ENCODE results near the gene COL6A1. TPM values are rescaled to one million over a fixed set of nuclear protein-coding genes. Genes with fewer than 3 reads are reported as not detected.

COL6A1 gene
- total and polyA plus RNA-seq, 5 experiments from 2014 or later, result 1.7 to 21.0 (median 2.0) TPM

DNA sequence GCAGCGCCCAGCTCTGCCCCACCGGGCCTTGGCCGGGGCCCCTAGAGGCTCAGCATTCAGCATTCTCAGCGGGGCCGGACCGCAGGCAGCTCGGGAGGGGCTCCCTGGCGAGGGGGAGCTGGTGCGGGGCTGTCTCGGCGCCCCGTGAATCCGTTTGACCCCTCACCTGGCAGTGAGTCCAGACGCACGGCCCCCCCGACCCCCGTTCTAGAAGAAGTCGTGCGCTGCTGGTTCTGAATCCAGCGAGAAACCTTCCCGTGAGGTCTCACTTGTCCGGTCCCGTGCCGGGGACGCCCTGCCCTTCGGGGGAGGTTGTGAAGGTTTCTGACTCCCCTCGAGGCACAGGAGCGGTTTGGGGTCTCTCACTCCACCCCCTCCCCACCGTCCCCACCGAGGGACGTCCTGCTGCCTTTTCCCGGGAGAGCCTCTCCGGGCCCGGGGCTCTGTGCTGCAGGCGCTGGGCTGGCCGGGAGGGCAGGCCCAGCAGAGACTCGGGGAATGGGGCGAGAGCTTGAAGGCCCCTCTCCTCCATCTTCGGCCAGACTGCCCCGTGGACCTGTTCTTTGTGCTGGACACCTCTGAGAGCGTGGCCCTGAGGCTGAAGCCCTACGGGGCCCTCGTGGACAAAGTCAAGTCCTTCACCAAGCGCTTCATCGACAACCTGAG, 655 bp downstream of the COL6A1 start:
- H3K4me1 Mint-ChIP-seq, result peaks cover 0 to 21% (median 14%) of the 10 kb centered on the region in 4 donors
- ATAC-seq, result peak; percentile 18 to 49
- POLR2A ChIA-PET, result interaction anchor here (0.7 to 1.2 kb wide), 2 partner anchors 9 to 11 kb away, joined by 3 read pairs; no protein-coding TSS in a partner anchor
- peak overlapping the region in 1 of 10 donors; percentile 79 for H3K27ac Mint-ChIP-seq
- H3K27me3 Mint-ChIP-seq, result peaks cover 0 to 4% (median 0%) of the 10 kb centered on the region in 5 donors
- no peaks in the 10 kb centered on the region for H3K9me3 Mint-ChIP-seq
- H3K4me3 Mint-ChIP-seq, result peak overlapping the region in 9 of 10 donors; percentile 50 to 80 (median 62)
- H3K36me3 Mint-ChIP-seq, result peaks cover 3 to 7% (median 6%) of the 10 kb centered on the region in 3 donors
- peak in 1 of 10 donors; percentile 58 for DNase-seq

DNA sequence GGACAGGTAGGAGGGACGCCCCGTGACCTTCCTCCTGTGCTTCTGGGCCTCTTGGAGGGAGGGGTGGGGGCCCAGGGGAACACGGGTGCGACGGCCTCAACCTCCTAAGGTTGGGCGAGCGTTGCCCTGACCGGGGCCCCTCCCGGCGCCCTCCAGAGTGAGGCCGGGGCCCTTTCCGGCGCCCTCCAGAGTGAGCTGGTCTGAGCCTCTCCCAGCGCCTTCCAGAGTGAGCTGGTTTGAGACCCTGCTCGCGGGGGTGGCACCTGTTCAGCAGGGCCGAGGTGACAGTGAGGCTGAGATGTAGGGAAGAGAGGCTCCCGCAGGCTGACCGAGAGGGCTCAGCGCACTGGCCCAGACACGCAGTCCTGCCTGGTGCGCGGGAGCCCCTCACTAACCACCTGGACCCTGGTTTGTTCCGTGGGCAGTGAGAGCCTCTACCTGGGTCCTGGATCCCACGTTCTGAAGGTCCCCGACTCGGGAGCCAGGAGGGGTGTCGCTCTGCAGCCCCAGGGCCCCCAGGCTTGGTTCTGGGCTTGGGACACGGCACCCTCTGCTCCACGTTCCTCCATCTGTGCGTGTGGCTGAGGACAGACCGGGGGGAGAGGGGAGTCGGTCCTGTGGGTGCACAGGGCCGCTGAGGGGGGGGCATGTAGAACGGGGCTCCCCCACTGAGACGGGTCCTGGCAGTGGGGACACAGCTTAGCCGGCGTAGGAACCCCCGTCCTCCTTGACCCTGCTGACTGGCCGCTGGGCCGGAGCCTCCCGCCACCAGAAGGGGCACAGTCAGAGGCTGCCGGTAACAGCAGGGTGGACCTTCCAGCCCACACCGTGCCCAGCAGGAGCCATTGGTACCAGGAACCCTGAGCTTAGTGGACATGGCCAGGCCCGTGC, 1.4 kb downstream of the COL6A1 start:
- peak overlapping the region in 9 of 10 donors; percentile 50 to 80 (median 60) for H3K4me3 Mint-ChIP-seq
- DNase-seq (peak in 2 of 10 donors; percentile 5 to 62), ATAC-seq (no peak)
- no peaks in the 10 kb centered on the region for H3K9me3 Mint-ChIP-seq
- H3K27me3 Mint-ChIP-seq, result peaks cover 0 to 4% (median 0%) of the 10 kb centered on the region in 5 donors
- H3K4me1 Mint-ChIP-seq, result peaks cover 0 to 21% (median 14%) of the 10 kb centered on the region in 4 donors
- POLR2A ChIA-PET, result interaction anchor here (1.2 kb wide), 1 partner anchor 10 kb away, joined by 3 read pairs; no protein-coding TSS in a partner anchor
- H3K36me3 Mint-ChIP-seq, result peaks cover 3 to 7% (median 6%) of the 10 kb centered on the region in 3 donors
- H3K27ac Mint-ChIP-seq, result no peak overlapping the region

DNA sequence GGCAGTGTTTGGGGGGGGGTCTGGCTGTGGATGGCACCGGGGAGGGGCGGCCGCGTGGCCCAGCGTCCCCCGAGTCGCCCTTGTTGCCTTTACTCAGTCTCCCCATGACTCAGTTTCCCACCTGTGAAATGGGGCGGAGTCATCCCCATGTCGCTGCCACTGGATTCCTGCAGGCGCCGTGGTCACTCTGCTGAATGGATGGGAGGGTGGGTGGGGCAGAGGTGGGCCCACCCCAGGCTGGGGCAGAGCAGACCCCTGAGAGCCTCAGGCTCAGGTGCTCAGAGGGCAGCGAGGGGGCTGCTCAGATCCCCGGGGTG, 2.0 kb downstream of the COL6A1 start:
- peaks cover 0 to 16% (median 12%) of the 10 kb centered on the region in 4 donors for H3K4me1 Mint-ChIP-seq
- peaks cover 0 to 4% (median 0%) of the 10 kb centered on the region in 5 donors for H3K27me3 Mint-ChIP-seq
- H3K27ac Mint-ChIP-seq, result no peak overlapping the region
- peaks cover 3 to 7% (median 6%) of the 10 kb centered on the region in 3 donors for H3K36me3 Mint-ChIP-seq
- H3K4me3 Mint-ChIP-seq, result no peak overlapping the region
- no peaks in the 10 kb centered on the region for H3K9me3 Mint-ChIP-seq
- ATAC-seq (no peak), DNase-seq (no peak)
- POLR2A ChIA-PET, result no interaction called here

DNA sequence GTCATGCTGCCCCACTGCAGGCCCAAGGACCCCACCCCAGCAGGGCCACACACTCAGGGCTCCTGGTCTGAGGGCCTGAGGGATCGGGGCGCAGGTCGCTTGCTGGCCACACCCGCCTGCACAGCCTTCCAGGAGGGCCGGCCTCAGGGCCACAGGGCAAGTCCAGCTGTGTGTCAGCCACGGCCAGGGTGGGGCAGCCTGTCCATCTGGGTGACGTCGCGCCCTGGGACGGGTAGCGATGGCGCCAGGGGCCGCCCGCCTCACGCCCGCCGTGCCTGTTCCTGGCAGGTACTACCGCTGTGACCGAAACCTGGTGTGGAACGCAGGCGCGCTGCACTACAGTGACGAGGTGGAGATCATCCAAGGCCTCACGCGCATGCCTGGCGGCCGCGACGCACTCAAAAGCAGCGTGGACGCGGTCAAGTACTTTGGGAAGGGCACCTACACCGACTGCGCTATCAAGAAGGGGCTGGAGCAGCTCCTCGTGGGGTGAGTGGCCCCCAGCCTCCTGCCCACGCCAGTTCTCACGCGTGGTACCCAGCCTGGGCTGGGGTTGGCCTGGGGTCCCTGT, 2.5 kb downstream of the COL6A1 start:
- POLR2A ChIA-PET, result no interaction called here
- H3K27me3 Mint-ChIP-seq, result peaks cover 0 to 4% (median 0%) of the 10 kb centered on the region in 5 donors
- DNase-seq (peak in 2 of 10 donors; percentile 10 to 62), ATAC-seq (no peak)
- H3K9me3 Mint-ChIP-seq, result no peaks in the 10 kb centered on the region
- H3K27ac Mint-ChIP-seq, result peak overlapping the region in 6 of 10 donors; percentile 46 to 96 (median 50)
- peaks cover 0 to 15% (median 10%) of the 10 kb centered on the region in 4 donors for H3K4me1 Mint-ChIP-seq
- H3K4me3 Mint-ChIP-seq, result no peak overlapping the region
- peaks cover 3 to 7% (median 6%) of the 10 kb centered on the region in 3 donors for H3K36me3 Mint-ChIP-seq

DNA sequence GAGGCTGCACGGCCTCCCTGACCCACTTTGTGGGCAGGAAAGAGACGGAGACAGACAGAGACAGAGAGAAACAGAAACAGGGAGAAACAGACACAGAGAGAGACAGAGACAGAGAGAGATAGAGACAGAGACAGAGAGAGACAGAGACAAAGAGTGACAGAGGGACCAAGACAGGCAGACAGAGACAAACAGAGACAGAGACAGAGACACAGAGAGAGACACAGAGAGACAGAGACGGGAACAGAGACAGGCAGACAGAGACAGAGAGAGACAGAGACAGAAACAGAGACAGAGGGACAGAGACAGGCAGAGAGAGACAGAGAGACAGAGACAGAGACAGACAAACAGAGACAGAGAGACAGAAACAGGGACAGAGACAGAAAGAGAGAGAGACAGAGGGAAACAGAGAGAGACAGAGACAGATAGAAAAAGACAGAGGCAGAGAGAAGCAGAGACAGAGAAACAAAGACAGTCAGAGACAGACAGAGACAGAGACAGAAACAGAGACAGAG, 3.1 kb downstream of the COL6A1 start:
- H3K4me3 Mint-ChIP-seq, result peak overlapping the region in 5 of 10 donors; percentile 10 to 58 (median 35)
- peaks cover 3 to 7% (median 6%) of the 10 kb centered on the region in 3 donors for H3K36me3 Mint-ChIP-seq
- peaks cover 0 to 12% (median 8%) of the 10 kb centered on the region in 4 donors for H3K4me1 Mint-ChIP-seq
- POLR2A ChIA-PET, result no interaction called here
- H3K27ac Mint-ChIP-seq, result peak overlapping the region in 8 of 10 donors; percentile 42 to 96 (median 50)
- peaks cover 0 to 4% (median 0%) of the 10 kb centered on the region in 5 donors for H3K27me3 Mint-ChIP-seq
- no peak for ATAC-seq
- DNase-seq, result no peak
- H3K9me3 Mint-ChIP-seq, result no peaks in the 10 kb centered on the region

DNA sequence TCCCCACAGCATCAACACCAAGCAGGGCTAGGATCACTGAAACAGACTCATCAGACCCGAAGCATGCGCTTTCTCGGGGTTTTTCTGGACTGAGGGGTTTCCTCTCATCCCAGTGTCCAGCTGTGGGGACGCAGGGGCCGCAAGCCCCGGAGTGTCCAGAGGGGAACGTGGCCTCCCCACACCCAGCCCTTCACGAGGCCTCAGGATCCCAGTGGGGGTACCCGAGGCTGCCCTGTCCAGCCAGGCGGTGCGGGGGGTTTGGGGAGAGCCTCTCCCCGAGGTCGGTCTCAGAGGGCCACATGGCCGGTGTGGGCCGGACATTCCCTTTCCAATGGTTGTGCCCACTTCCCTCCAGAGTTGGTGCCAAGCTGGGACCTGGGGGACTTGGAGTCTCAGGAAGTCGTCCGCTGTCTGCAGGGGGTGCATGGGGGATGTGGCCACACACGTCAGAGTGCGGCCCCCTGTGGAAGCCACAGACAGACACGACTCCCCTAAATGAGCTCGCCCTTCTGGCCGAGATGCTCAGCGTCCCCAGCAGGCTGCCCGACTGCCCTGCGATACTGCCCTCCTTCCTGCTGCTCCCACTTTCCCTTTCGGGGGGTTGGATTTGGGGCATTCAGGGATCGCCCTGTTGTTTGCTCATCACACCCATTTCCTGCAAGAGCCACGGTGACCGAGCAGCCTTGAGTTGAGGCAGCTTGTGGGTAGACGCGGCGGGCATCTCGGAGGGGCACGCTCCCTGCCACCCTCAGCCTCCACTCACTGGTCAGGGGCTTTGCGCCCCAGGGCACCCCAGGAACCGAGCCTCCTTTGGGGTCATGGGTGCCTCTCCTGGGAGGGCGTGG, 4.1 kb downstream of the COL6A1 start:
- H3K36me3 Mint-ChIP-seq, result peaks cover 3 to 10% (median 6%) of the 10 kb centered on the region in 3 donors
- peak in 2 of 10 donors; percentile 3 to 61 for DNase-seq
- H3K4me1 Mint-ChIP-seq, result peaks cover 0 to 10% (median 8%) of the 10 kb centered on the region in 4 donors
- peak overlapping the region in 1 of 10 donors; percentile 96 for H3K27ac Mint-ChIP-seq
- H3K27me3 Mint-ChIP-seq, result peaks cover 0 to 4% (median 0%) of the 10 kb centered on the region in 5 donors
- peak overlapping the region in 1 of 10 donors; percentile 6 for H3K4me3 Mint-ChIP-seq
- no peak for ATAC-seq
- POLR2A ChIA-PET, result no interaction called here
- no peaks in the 10 kb centered on the region for H3K9me3 Mint-ChIP-seq

DNA sequence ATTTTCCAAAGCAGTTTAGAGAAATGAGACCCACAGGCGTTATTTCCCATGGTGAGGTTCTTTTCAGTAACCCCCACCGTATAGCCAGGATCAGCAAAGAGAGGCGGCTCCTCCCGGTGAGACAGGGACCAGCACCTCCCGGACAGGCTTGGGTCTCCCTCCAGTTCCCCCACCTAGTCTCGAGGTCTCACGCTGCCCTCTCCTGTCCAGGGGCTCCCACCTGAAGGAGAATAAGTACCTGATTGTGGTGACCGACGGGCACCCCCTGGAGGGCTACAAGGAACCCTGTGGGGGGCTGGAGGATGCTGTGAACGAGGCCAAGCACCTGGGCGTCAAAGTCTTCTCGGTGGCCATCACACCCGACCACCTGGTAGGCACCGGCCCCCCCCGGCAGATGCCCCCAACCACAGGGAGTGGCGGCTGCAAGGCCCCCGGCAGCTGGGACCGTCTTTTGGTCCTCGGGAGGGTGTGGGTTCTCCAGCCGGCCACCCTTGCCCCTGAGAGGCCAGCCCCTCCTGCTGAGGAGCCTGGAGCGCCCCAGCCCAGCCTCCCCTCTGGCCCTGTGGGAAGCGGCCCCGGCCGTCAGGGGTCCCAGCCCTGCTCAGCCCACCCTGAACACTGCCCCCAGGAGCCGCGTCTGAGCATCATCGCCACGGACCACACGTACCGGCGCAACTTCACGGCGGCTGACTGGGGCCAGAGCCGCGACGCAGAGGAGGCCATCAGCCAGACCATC, 4.9 kb downstream of the COL6A1 start:
- peaks cover 0 to 4% (median 0%) of the 10 kb centered on the region in 5 donors for H3K27me3 Mint-ChIP-seq
- DNase-seq (peak in 1 of 10 donors; percentile 53), ATAC-seq (no peak)
- POLR2A ChIA-PET, result no interaction called here
- peaks cover 0 to 10% (median 8%) of the 10 kb centered on the region in 4 donors for H3K4me1 Mint-ChIP-seq
- no peak overlapping the region for H3K27ac Mint-ChIP-seq
- no peak overlapping the region for H3K4me3 Mint-ChIP-seq
- H3K9me3 Mint-ChIP-seq, result no peaks in the 10 kb centered on the region
- H3K36me3 Mint-ChIP-seq, result peaks cover 3 to 11% (median 6%) of the 10 kb centered on the region in 3 donors

DNA sequence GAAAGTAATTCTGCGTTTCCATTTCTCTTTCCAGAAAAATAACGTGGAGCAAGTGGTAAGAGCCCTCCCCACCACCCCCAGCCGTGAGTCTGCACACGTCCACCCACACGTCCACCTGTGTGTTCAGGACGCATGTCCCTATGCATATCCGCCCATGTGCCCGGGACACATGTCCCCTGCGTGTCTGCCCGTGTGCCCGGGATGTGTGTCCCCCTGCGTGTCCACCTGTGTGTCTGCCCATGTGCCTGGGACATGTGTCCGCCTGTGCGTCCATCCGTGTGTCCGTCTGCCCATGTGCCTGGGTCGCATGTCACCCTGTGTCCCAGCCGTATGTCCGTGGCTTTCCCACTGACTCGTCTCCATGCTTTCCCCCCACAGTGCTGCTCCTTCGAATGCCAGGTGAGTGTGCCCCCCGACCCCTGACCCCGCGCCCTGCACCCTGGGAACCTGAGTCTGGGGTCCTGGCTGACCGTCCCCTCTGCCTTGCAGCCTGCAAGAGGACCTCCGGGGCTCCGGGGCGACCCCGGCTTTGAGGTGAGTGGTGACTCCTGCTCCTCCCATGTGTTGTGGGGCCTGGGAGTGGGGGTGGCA, 5.6 kb downstream of the COL6A1 start:
- POLR2A ChIA-PET, result no interaction called here
- Mint-ChIP-seq H3K9me3 (no peaks in the 10 kb centered on the region), H3K4me3 (no peak overlapping the region), H3K27ac (peak overlapping the region in 1 of 10 donors; percentile 49), H3K4me1 (peaks cover 0 to 10% (median 7%) of the 10 kb centered on the region in 4 donors), H3K27me3 (peaks cover 0 to 4% (median 0%) of the 10 kb centered on the region in 5 donors), H3K36me3 (peaks cover 3 to 11% (median 6%) of the 10 kb centered on the region in 3 donors)
- ATAC-seq, result no peak
- DNase-seq, result peak in 1 of 10 donors; percentile 53

DNA sequence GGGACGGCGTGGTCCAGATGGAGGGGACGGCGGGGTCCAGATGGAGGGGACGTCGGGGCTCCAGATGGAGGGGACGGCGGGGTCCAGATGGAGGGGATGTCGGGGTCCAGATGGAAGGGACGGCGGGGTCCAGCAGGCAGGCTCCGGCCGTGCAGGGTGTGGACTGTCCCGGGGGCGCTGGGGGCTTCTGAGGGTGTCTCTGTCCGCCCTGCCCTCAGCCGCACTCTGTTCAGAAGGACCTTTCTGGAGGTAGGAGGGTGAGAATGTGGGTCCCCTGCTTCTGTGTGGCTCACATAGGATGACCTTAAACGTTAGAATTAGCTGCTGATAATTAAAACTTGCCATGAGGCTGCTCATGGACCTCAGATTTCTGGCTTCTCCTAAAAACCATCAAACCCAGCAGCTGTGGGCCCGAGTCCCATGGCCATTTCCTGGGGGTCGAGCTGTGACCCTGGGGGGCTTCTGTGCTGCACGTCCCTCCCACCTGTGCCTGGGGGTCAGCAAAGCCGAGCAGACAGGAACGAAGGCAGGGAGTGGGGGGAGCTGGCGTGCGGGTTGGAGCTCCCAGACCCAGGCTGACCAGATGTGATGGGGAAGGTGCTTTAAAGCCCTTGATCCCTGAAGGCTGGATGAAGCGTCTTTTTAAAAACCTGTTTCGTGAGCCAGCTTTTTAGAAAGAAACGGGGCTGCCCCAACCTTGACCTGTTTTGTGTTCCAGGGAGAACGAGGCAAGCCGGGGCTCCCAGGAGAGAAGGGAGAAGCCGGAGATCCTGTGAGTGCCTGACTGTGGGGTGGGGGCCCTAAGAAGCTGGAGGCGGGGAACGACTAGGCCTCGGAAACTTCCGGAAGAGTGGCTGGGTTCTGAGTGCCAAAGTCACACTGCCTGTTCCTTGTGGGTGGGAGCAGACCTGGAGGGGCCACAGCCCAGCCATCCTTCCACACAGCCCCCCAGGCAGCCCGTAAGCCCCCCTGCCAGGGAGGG, 7.1 kb downstream of the COL6A1 start:
- Mint-ChIP-seq H3K27ac (no peak overlapping the region), H3K36me3 (peaks cover 3 to 11% (median 6%) of the 10 kb centered on the region in 3 donors), H3K9me3 (no peaks in the 10 kb centered on the region), H3K4me3 (no peak overlapping the region), H3K27me3 (peaks cover 0 to 4% (median 0%) of the 10 kb centered on the region in 5 donors), H3K4me1 (peaks cover 0 to 10% (median 7%) of the 10 kb centered on the region in 4 donors)
- POLR2A ChIA-PET, result no interaction called here
- no peak for DNase-seq
- no peak for ATAC-seq
